GM19438 (cell line): ENCODE measurements around the gene NMT1.

ENCODE experiments used
- ATAC-seq: cut with Tn5 transposase; IDR thresholded peaks from one replicate; pipeline ENCODE4 v1.9.1; 2021; ENCODE audit warnings: low read depth; ENCODE audit not compliant: unreplicated experiment

NMT1 gene

GRCh38 chr17:45102856-45103255 is 41.7 kb downstream of the NMT1 start:
- ATAC-seq, result no peak

- ATAC-seq, result no peak
Observed at GRCh38 chr17:45103269-45103795, 42.2 kb downstream of the NMT1 start.

GRCh38 chr17:45104029-45104428 is 42.9 kb downstream of the NMT1 start:
- ATAC-seq, result no peak

- ATAC-seq, result no peak
Observed at GRCh38 chr17:45104497-45104896, 43.4 kb downstream of the NMT1 start.

- ATAC-seq, result no peak
Observed at GRCh38 chr17:45104907-45105624, 43.9 kb downstream of the NMT1 start.

GRCh38 chr17:45106096-45106495 is 45.0 kb downstream of the NMT1 start:
- ATAC-seq, result no peak

- ATAC-seq, result no peak
Observed at GRCh38 chr17:45106582-45106981, 45.5 kb downstream of the NMT1 start.

GRCh38 chr17:45107293-45108010 is 46.3 kb downstream of the NMT1 start:
- ATAC-seq, result no peak

GRCh38 chr17:45108051-45108450 is 46.9 kb downstream of the NMT1 start:
- ATAC-seq, result no peak

GRCh38 chr17:45108595-45109521 is 47.7 kb downstream of the NMT1 start:
- no peak for ATAC-seq

- ATAC-seq, result no peak
Observed at GRCh38 chr17:45110676-45111611, 49.8 kb downstream of the NMT1 start.

- ATAC-seq, result no peak
Observed at GRCh38 chr17:45111850-45112249, 50.7 kb downstream of the NMT1 start.

- ATAC-seq, result no peak
Observed at GRCh38 chr17:45112559-45113423, 51.7 kb downstream of the NMT1 start.

- ATAC-seq, result no peak
Observed at GRCh38 chr17:45113424-45113754, 52.3 kb downstream of the NMT1 start.

- no peak for ATAC-seq
Observed at GRCh38 chr17:45114117-45114932, 53.2 kb downstream of the NMT1 start.

GRCh38 chr17:45115015-45115625 is 54.0 kb downstream of the NMT1 start:
- ATAC-seq, result no peak

- ATAC-seq, result no peak
Observed at GRCh38 chr17:45115871-45116270, 54.8 kb downstream of the NMT1 start.
